ENCODE data around the gene MRPL18.
"Not testable (repeated sequence)": the region's sequence is repeated elsewhere in the genome, so short reads cannot be mapped to it uniquely, and the experiment has no call there.

Gene MRPL18

GRCh38 chr6:159777240-159777904, 12.9 kb upstream of the MRPL18 start:
- DNase-seq: no peak

- no peak for DNase-seq
These were observed 12.1 kb upstream of the MRPL18 start for GRCh38 chr6:159778131-159778530.

GRCh38 chr6:159778542-159779103, 11.6 kb upstream of the MRPL18 start:
- DNase-seq: no peak

GRCh38 chr6:159788276-159788675, 2.0 kb upstream of the MRPL18 start:
- DNase-seq: no peak

- DNase-seq: no peak
These were observed 1.4 kb upstream of the MRPL18 start for GRCh38 chr6:159788753-159789376.

GRCh38 chr6:159789377-159790148, 704 bp upstream of the MRPL18 start, which contains the start of gene TCP1:
Gene TCP1, minus strand, starts transcription at chr6:159789602. Its CDS starts 134 bp downstream, at chr6:159789468.
- DNase-seq: peak; percentile 98

GRCh38 chr6:159790956-159791598, 810 bp downstream of the MRPL18 start:
- DNase-seq: no peak

GRCh38 chr6:159794976-159795375, 4.7 kb downstream of the MRPL18 start:
- not testable (repeated sequence) for DNase-seq

GRCh38 chr6:159797554-159797953, 7.3 kb downstream of the MRPL18 start:
- DNase-seq: no peak

GRCh38 chr6:159800141-159800865, 10.0 kb downstream of the MRPL18 start, which contains the start of gene PNLDC1:
Gene PNLDC1, plus strand, starts transcription at chr6:159800276. Its CDS starts 32 bp downstream, at chr6:159800308.
- no peak for DNase-seq

GRCh38 chr6:159801935-159802334, 11.7 kb downstream of the MRPL18 start:
- no peak for DNase-seq

GRCh38 chr6:159804504-159804903, 14.2 kb downstream of the MRPL18 start:
- DNase-seq: no peak

- DNase-seq: no peak
These were observed 15.3 kb downstream of the MRPL18 start for GRCh38 chr6:159805440-159806020.

GRCh38 chr6:159806021-159806458, 15.8 kb downstream of the MRPL18 start:
- no peak for DNase-seq

- DNase-seq: no peak
These were observed 17.0 kb downstream of the MRPL18 start for GRCh38 chr6:159807150-159807858.

GRCh38 chr6:159808647-159809046, 18.4 kb downstream of the MRPL18 start:
- no peak for DNase-seq

GRCh38 chr6:159809149-159809548, 18.9 kb downstream of the MRPL18 start:
- DNase-seq: no peak

- no peak for DNase-seq
These were observed 23.5 kb downstream of the MRPL18 start for GRCh38 chr6:159813781-159814180.

- no peak for DNase-seq
These were observed 25.1 kb downstream of the MRPL18 start for GRCh38 chr6:159815410-159815809.

GRCh38 chr6:159816775-159817174, 26.5 kb downstream of the MRPL18 start:
- not testable (repeated sequence) for DNase-seq
